DOHH2 (cell line): ENCODE data around the gene JRKL.

Source experiments
- H3F3A ChIP-seq: fragments of 200-600 bp; sonication (generic), shearing (Covaris generic); 2 replicates; pipeline ENCODE4 v1.6.0; 2016; ENCODE audit warnings: antibody characterized with exemption, mild to moderate bottlenecking; ENCODE audit not compliant: control insufficient read depth, insufficient read depth
- H3K27ac ChIP-seq: fragments of 200-600 bp; sonication (generic); 2 replicates; pipeline ENCODE4 v1.5.1; 2014; ENCODE audit warnings: low read depth, mild to moderate bottlenecking, low read length, moderate library complexity
- H3K27me3 ChIP-seq: fragments of 200-600 bp; sonication (generic); 2 replicates; pipeline ENCODE4 v1.6.1; 2014; ENCODE audit warnings: mild to moderate bottlenecking, low read length, mixed read lengths; ENCODE audit not compliant: control insufficient read depth
- H3K36me3 ChIP-seq: fragments of 200-600 bp; sonication (generic); 2 replicates; pipeline ENCODE4 v1.6.1; 2014; ENCODE audit warnings: mild to moderate bottlenecking, low read length, moderate library complexity, mixed read lengths; ENCODE audit not compliant: control insufficient read depth
- H3K4me1 ChIP-seq: fragments of 200-600 bp; sonication (generic); 2 replicates; pipeline ENCODE4 v1.6.1; 2014; ENCODE audit warnings: mild to moderate bottlenecking, low read length, mixed read lengths; ENCODE audit not compliant: control insufficient read depth
- H3K4me2 ChIP-seq: fragments of 200-600 bp; sonication (generic); 2 replicates; pipeline ENCODE4 v1.6.0; 2014; ENCODE audit warnings: mild to moderate bottlenecking, low read length, moderate library complexity
- H3K4me3 ChIP-seq: fragments of 200-600 bp; sonication (generic); 2 replicates; pipeline ENCODE4 v1.5.1; 2014; ENCODE audit warnings: mild to moderate bottlenecking, low read length, mixed read lengths
- H3K79me2 ChIP-seq: fragments of 200-600 bp; sonication (generic); 2 replicates; pipeline ENCODE4 v1.6.1; 2014; ENCODE audit warnings: mild to moderate bottlenecking, low read length, mixed read lengths; ENCODE audit not compliant: control insufficient read depth
- H3K9me2 ChIP-seq: fragments of 200-600 bp; sonication (generic); replicated peaks from 2 replicates; pipeline ENCODE4 v1.6.1; 2014; ENCODE audit warnings: mild to moderate bottlenecking, low read length, mixed read lengths; ENCODE audit not compliant: control insufficient read depth
- H3K9me3 ChIP-seq: fragments of 200-600 bp; sonication (generic); 2 replicates; pipeline ENCODE4 v1.6.1; 2014; ENCODE audit warnings: antibody characterized with exemption, low read length, mixed read lengths; ENCODE audit not compliant: control insufficient read depth, insufficient read depth
- H4K20me1 ChIP-seq: fragments of 200-600 bp; sonication (generic); 2 replicates; pipeline ENCODE4 v1.6.0; 2014; ENCODE audit warnings: low read depth, mild to moderate bottlenecking, antibody characterized with exemption, low read length, moderate library complexity; ENCODE audit not compliant: control insufficient read depth, insufficient read depth
- EZH2phosphoT487 ChIP-seq: fragments of 200-600 bp; sonication (generic); IDR thresholded peaks from 2 replicates; pipeline ENCODE4 v1.6.1; 2017; ENCODE audit warnings: borderline replicate concordance, mild to moderate bottlenecking, antibody characterized with exemption, low read length, moderate library complexity, mixed read lengths
- TF ChIP-seq, protein P1 (sequence below): fragments of 200-600 bp; sonication (generic); IDR thresholded peaks from one replicate; pipeline ENCODE4 v1.5.1; 2014; ENCODE audit warnings: antibody characterized with exemption, mild to moderate bottlenecking, low read depth, low read length; ENCODE audit not compliant: poor library complexity, severe bottlenecking

JRKL gene

DNA sequence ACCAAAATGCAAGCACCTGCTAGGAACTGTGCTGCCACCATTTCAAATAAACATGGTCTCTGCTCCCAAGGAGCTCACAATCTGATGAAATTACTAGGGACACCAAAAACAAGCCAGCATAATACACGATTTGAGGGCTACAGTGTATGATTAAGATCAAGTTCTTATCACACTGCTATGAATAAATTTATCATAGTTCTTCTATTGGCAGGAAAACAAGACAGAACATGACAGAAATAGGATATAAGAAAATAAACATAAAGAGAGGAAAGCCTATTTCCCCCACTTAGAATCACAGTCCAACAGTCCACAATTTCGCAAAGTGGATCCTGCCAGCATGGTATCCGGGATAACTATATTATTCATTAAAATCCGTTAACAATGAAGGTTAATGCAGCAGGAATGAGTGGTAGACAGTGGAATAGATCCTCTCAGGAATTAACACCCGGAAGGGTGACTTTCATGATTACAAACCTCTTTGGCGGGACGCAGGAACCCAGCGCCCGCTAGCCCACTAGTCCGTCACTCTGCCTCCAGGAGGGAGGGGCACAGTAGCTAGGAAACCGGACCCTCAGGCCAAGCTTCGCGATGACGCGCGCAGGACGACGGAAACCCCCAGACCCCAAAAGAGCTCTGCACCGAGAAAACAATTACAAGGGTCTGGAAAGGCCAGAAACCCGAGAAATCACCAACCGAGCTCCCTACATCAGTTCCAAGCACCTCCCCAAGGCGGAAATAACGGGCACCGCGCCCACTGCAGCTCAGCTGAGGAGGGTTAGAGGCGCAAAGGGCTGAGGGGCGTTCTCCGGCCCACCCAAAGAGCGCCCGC lies 708 bp upstream of the JRKL start:
- Histone ChIP-seq H3K9me3 (no peaks in the 10 kb centered on the region), H3F3A (0 out of 2 replicates have a peak, but pooled peaks cover 3% of the 10 kb centered on the region), H3K79me2 (peaks cover 48% of the 10 kb centered on the region), H3K27ac (peak overlapping the region; percentile 22; the same call in 1 of the 2 replicates), H3K9me2 (no peaks in the 10 kb centered on the region), H3K4me3 (peak overlapping the region; percentile 85), H4K20me1 (no peaks in the 10 kb centered on the region), H3K36me3 (peaks cover 32% of the 10 kb centered on the region), H3K4me1 (peaks cover 28% of the 10 kb centered on the region), H3K4me2 (peak overlapping the region; percentile 84), H3K27me3 (no peaks in the 10 kb centered on the region)
- TF ChIP-seq EZH2phosphoT487, result no peak
- TF ChIP-seq, protein P1, sequence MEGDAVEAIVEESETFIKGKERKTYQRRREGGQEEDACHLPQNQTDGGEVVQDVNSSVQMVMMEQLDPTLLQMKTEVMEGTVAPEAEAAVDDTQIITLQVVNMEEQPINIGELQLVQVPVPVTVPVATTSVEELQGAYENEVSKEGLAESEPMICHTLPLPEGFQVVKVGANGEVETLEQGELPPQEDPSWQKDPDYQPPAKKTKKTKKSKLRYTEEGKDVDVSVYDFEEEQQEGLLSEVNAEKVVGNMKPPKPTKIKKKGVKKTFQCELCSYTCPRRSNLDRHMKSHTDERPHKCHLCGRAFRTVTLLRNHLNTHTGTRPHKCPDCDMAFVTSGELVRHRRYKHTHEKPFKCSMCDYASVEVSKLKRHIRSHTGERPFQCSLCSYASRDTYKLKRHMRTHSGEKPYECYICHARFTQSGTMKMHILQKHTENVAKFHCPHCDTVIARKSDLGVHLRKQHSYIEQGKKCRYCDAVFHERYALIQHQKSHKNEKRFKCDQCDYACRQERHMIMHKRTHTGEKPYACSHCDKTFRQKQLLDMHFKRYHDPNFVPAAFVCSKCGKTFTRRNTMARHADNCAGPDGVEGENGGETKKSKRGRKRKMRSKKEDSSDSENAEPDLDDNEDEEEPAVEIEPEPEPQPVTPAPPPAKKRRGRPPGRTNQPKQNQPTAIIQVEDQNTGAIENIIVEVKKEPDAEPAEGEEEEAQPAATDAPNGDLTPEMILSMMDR, result no peak

DNA sequence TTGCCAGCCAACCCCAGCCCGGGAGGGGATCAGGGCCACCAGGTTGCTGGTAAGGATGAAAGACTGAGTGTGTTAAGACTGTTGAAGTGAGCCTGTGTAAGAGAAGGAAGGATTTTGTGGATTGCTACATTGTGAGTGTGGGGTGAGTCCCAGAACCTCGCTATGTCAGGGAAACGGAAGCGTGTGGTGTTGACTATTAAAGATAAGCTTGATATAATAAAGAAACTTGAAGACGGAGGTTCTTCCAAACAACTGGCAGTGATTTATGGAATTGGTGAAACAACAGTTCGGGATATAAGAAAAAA lies 627 bp downstream of the JRKL start:
- Histone ChIP-seq H4K20me1 (no peaks in the 10 kb centered on the region), H3K36me3 (peaks cover 26% of the 10 kb centered on the region), H3K27me3 (no peaks in the 10 kb centered on the region), H3K4me1 (peaks cover 28% of the 10 kb centered on the region), H3K9me2 (no peaks in the 10 kb centered on the region), H3F3A (0 out of 2 replicates have a peak, but pooled peaks cover 3% of the 10 kb centered on the region), H3K27ac (no peak overlapping the region), H3K79me2 (peaks cover 50% of the 10 kb centered on the region), H3K9me3 (no peaks in the 10 kb centered on the region), H3K4me3 (peak overlapping the region; percentile 85), H3K4me2 (peak overlapping the region; percentile 84)
- no peak for TF ChIP-seq EZH2phosphoT487
- TF ChIP-seq, protein P1, result no peak

DNA sequence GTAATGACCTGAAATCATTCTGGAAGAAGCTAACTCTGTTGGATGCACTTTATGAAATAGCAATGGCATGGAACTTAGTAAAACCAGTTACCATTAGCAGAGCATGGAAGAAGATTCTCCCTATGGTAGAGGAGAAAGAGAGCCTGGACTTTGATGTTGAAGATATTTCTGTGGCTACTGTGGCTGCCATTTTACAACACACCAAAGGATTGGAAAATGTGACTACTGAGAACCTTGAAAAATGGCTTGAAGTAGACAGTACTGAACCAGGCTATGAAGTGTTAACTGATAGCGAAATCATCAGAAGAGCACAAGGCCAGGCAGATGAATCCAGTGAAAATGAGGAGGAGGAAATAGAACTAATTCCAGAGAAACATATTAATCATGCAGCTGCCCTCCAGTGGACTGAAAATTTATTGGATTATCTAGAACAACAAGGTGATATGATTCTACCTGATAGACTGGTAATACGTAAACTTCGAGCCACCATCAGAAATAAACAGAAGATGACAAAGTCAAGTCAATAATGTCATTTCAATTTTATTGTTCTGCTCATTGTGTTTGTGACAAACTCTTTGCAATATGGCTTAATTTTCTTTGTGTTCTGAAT lies 2.0 kb downstream of the JRKL start:
- Histone ChIP-seq H3K4me3 (0 out of 2 replicates have a peak overlapping the region, but pooled peaks have one; percentile 85), H3K79me2 (peaks cover 50% of the 10 kb centered on the region), H3K4me1 (peaks cover 28% of the 10 kb centered on the region)

More for the DNA sequence above, 2.0 kb downstream of the JRKL start:
- H3K9me2 ChIP-seq, result no peaks in the 10 kb centered on the region
- H3F3A ChIP-seq, result 0 out of 2 replicates have a peak, but pooled peaks cover 3% of the 10 kb centered on the region
- H3K4me2 ChIP-seq, result 0 out of 2 replicates have a peak overlapping the region, but pooled peaks have one; percentile 84
- no peaks in the 10 kb centered on the region for H4K20me1 ChIP-seq
- no peaks in the 10 kb centered on the region for H3K27me3 ChIP-seq
- no peak for TF ChIP-seq EZH2phosphoT487
- TF ChIP-seq, protein P1, result peak; percentile 25
- H3K9me3 ChIP-seq, result no peaks in the 10 kb centered on the region
- H3K27ac ChIP-seq, result no peak overlapping the region
- peaks cover 22% of the 10 kb centered on the region for H3K36me3 ChIP-seq
